Vagina (tissue), 2 donors: ENCODE measurements around the gene MYO19.

Experiments used
- CTCF ChIP-seq, 3 experiments: fragments of 450-650 bp in 2 of 3; fragments of 200-600 bp in 1 of 3; sonication (generic) in 1 of 3; IDR thresholded peaks; one replicate each; pipeline ENCODE4 v1.5.1; 2017 to 2019; ENCODE audit warnings: antibody characterized with exemption in 3 of 3, mild to moderate bottlenecking in 2 of 3, moderate library complexity in 2 of 3
- POLR2AphosphoS5 ChIP-seq, 2 donors: sonication (generic); formaldehyde crosslinking; IDR thresholded peaks; one replicate each; pipeline ENCODE4 v1.9.0; 2017; ENCODE audit warnings: antibody characterized with exemption in 2 of 2, mild to moderate bottlenecking in 2 of 2, low read depth in 1 of 2; ENCODE audit not compliant: insufficient read depth in 1 of 2

- no peak for TF ChIP-seq CTCF (IDR thresholded peaks at IDR 0.05)
- no peak for TF ChIP-seq POLR2AphosphoS5 (IDR thresholded peaks at IDR 0.05; ENCODE audit: insufficient read depth in 1 of 2, low read depth in 1 of 2)
These were observed 28.3 kb downstream of the MYO19 start for GRCh38 chr17:36506249-36506826.
